ENCODE data around the gene TRIM27.
"Not testable (repeated sequence)": the region's sequence is repeated elsewhere in the genome, so short reads cannot be mapped to it uniquely, and the experiment has no call there.

TRIM27 gene

DNA sequence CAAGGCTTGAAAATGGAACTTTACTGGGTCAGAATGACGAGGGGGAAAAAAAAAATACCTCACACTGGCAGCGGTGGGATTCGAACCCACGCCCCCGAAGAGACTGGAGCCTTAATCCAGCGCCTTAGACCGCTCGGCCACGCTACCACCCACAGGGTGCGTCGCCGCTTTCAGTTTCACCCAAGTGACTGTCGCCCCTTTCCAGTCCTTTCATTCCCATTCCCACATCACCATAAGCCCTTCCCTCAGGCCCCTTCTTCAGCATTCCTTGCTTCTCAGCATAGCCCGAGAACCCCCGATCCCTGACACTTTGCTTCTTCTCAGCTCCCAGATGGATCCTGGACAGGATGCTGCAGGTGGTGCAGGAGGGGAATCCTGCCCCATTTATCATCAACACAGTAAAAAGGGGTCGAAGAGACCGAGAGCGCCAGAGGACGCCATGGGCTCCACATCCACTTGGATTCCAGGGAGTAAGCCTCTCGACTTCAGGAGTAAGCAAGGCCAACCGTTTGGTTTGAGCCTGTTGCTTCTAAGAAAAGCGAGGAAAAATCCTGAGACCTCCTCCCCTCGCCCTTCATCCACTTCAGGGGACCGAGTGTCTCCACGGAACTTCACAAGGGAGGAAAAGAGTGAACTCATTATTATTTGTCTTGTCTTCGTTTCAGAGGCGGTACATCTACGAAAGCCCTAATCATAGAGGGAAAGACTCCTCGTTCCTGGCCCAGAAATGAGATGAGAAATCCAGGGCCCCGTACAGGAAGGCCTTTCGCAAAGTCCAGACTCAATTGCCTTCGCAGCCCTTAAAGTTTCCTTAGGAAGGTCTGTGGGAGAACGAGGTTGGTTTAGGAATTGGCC is 20.0 kb upstream of the TRIM27 start:
- in situ Hi-C loops (cut with MboI; ENCODE audit: low sequenced_read_pairs), result no loop called here

DNA sequence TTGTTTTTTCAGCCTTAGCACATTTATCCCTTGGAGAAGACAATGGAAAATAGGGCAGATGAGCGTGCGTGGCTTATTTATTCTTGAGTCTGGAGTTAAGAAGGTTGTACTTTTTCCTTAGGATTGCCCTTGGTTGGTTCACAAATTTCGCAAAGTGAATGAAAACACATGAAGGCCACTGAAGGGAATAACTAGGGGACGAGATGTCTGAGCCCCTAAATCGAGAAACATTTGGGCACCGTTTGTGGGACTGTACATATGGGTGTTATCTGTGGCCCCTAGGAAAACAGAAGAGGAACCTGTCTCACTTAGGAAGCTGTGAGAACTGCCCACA is 19.4 kb upstream of the TRIM27 start:
- in situ Hi-C loops (cut with MboI; ENCODE audit: low sequenced_read_pairs), result no loop called here

- in situ Hi-C loops (cut with MboI; ENCODE audit: low sequenced_read_pairs), result no loop called here
Measured at GRCh38 chr6:28941684-28942448, 18.1 kb upstream of the TRIM27 start.

DNA sequence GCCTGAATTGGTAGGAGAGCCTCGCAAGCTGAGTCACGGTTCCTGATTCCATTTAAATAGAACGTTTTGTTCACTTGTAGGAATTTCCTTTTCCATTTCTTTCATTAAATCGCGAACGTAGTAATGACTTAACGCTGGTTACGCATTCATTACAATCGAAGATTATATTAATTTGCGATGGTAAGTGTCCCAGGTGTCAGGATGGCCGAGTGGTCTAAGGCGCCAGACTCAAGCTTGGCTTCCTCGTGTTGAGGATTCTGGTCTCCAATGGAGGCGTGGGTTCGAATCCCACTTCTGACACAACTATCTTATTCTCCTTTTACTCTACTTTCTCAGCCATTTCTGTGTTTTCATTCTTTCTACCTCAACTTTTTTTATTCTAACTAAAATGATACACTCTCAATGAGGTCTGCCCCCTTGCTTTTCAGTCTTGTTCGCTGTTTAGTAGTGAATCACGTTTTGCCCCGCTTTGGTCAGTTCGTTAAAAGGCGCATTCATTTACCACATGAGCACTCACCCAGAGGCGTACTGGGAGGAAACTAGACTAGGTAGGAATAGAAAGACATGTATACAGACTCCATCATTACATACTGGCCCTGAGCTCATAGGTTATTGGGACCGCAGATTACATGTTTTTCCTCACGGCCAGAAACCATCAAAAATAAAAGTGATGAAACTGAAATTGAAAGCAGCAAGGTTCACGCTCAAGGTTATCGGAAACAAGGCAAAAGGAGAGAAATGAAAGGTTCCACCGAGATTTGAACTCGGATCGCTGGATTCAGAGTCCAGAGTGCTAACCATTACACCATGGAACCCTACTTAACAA is 17.3 kb upstream of the TRIM27 start:
- in situ Hi-C loops (cut with MboI; ENCODE audit: low sequenced_read_pairs), result no loop called here

DNA sequence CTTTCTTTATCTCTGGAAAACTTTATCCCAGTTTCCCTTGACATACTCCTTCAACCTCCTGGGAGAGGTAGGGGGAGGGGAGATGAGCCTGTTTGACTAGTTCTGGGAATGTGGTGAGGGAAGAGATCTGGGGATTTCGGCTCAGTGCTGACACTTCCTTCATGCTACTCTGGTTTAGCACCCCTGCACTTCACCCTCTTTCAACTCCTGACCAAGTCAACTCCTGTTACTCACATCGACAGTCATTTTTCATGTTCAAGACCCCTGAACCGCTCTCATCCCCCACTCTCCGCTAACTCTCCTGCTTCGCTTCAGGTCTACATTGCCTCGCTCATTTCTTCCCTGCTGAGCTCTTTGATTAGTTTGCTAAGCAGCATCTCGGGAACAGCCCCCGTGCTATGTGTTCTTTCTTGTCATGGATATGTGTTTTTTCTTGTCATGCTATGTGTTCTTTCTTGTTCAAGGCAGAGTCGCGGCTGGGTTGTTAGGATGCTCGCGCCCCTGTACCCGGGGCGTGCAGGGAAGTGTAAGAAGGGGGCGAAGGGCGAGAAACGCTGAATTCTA is 16.6 kb upstream of the TRIM27 start:
- in situ Hi-C loops (cut with MboI; ENCODE audit: low sequenced_read_pairs), result no loop called here

DNA sequence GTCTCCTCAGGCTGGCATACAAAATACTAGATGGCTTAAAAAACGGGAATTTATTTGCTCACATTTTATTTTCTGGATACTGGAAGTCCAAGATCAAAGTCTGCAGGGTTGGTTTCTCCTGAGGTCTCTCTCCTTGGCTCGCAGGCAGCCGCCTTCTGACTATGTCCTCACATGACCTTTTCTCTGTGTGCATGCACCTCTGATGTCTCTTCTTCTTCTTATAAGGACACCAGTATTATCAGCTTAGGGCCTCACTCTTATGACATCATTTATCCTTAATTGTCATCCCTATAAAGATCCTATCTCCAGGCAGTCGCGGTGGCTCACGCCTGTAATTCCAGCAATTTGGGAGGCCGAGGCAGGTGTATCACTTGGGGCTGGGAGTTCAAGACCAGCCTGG is 9.3 kb upstream of the TRIM27 start:
- in situ Hi-C loops (cut with MboI; ENCODE audit: low sequenced_read_pairs), result no loop called here

- in situ Hi-C loops (cut with MboI; ENCODE audit: low sequenced_read_pairs), result no loop called here
Measured at GRCh38 chr6:28929887-28930620, 6.3 kb upstream of the TRIM27 start.

GRCh38 chr6:28929339-28929738 is 5.6 kb upstream of the TRIM27 start:
- in situ Hi-C loops (cut with MboI; ENCODE audit: low sequenced_read_pairs), result not testable (repeated sequence)

DNA sequence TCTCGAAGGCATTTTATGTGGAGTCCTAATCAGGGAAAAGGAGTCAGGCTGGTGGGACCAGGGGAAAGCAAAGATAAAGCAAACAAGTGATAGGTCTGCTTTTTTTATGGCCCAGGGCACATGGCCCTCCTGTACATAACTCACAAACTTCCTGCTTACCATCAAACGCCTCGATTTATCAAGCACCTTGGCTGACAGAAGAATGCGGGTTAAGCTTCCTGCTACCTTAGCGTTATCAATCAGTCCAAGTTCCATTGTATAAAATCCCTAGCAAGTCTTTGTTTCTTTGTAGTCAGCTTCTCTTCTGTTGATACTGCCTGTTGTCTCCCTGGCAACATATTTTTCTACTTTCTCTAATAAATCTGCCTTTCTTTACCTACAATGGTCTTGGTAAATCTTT is 4.1 kb upstream of the TRIM27 start:
- in situ Hi-C loops (cut with MboI; ENCODE audit: low sequenced_read_pairs), result no loop called here

DNA sequence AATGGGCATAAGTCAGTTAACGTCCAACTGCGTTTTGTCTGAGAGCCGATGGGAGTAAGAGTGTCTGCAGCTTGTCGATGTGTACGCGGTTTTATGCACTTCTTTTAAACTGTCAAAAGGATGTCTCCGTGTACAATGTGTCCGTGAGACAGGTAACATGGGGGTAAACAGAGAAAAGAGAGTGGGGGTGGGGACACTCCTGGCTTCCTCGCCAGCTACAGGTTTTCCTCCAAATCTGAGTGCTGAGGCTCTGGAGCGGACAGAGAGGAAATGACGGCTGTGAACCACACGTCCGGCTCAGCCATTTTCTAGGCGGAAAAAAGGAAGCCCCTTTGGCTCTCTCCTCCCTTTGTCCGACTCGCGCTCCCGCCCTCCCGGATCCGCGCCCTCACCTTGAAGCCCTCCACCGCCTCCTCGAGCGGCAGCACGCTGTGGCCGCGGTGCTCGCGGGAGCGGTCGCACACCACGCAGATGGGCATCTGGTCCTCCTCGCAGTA is 916 bp downstream of the TRIM27 start:
- in situ Hi-C loops (cut with MboI; ENCODE audit: low sequenced_read_pairs), result no loop called here

GRCh38 chr6:28922004-28922820 is 1.6 kb downstream of the TRIM27 start:
- in situ Hi-C loops (cut with MboI; ENCODE audit: low sequenced_read_pairs), result no loop called here

- in situ Hi-C loops (cut with MboI; ENCODE audit: low sequenced_read_pairs), result no loop called here
Measured at GRCh38 chr6:28920281-28920680, 3.5 kb downstream of the TRIM27 start.

- in situ Hi-C loops (cut with MboI; ENCODE audit: low sequenced_read_pairs), result no loop called here
Measured at GRCh38 chr6:28914941-28915340, 8.8 kb downstream of the TRIM27 start.

GRCh38 chr6:28910901-28911690 is 12.7 kb downstream of the TRIM27 start:
- in situ Hi-C loops (cut with MboI; ENCODE audit: low sequenced_read_pairs), result no loop called here

GRCh38 chr6:28907394-28907793 is 16.4 kb downstream of the TRIM27 start:
- in situ Hi-C loops (cut with MboI; ENCODE audit: low sequenced_read_pairs), result no loop called here

GRCh38 chr6:28906669-28907068 is 17.1 kb downstream of the TRIM27 start:
- in situ Hi-C loops (cut with MboI; ENCODE audit: low sequenced_read_pairs), result no loop called here

DNA sequence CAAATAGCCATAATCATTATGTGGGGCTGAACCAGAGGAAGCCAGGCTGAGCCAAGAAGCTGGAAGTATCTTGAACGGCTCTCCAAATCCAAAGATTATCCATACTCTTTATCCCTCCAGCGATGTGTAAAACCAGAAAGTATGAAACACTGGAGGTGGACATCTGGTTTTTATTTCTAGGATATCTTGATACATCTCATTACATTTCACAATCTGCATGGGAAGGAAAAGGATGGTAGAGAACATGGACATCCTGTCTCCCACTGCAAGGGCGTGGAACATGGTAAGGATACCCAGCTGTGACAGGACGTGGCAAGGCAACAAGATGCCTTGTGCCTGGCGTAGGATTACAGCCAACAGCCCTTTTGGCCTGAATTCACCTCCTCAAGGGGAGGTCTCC is 20.1 kb downstream of the TRIM27 start:
- in situ Hi-C loops (cut with MboI; ENCODE audit: low sequenced_read_pairs), result no loop called here

- in situ Hi-C loops (cut with MboI; ENCODE audit: low sequenced_read_pairs), result no loop called here
Measured at GRCh38 chr6:28901831-28902230, 22.0 kb downstream of the TRIM27 start.
